K562 (cell line): Measurements from ENCODE around the gene RPL28. TPM values are rescaled to one million over a fixed set of nuclear protein-coding genes. Genes with fewer than 3 reads are reported as not detected.

Experiments used
- CEBPG ChIP-seq, 3 experiments: fragments of 200-800 bp in 1 of 3; sonication (Bioruptor generic) in 1 of 3; sonication (generic) in 1 of 3; formaldehyde crosslinking in 1 of 3; IDR thresholded peaks in 2 of 3; conservative IDR thresholded peaks in 1 of 3; 2 replicates each; pipeline versions ENCODE4 v1.6.1 to v1.8.0; 2016 to 2022; ENCODE audit warnings: missing compliant biosample characterization in 2 of 3, missing genetic modification characterization in 2 of 3, mild to moderate bottlenecking in 1 of 3, missing genetic modification reagents in 1 of 3
- HDAC2 ChIP-seq: fragments of 450-650 bp; IDR thresholded peaks from 2 replicates; pipeline ENCODE4 v1.6.1; 2016; ENCODE audit warnings: mild to moderate bottlenecking
- HNRNPK ChIP-seq: fragments of 200-400 bp; formaldehyde crosslinking; IDR thresholded peaks from one replicate; pipeline ENCODE4 v1.6.1; 2018; ENCODE audit warnings: mild to moderate bottlenecking, low read depth, low read length; ENCODE audit not compliant: poor library complexity, severe bottlenecking
- NCOR1 ChIP-seq: fragments of 450-650 bp; IDR thresholded peaks from 2 replicates; pipeline ENCODE4 v1.6.1; 2016; ENCODE audit warnings: mild to moderate bottlenecking, moderate library complexity
- NFXL1 ChIP-seq: fragments of 450-650 bp; formaldehyde crosslinking; IDR thresholded peaks from 2 replicates; pipeline ENCODE4 v1.4.0; 2021; ENCODE audit warnings: mild to moderate bottlenecking
- TCF3 ChIP-seq: sonication (generic); formaldehyde crosslinking; IDR thresholded peaks from 2 replicates; pipeline ENCODE4 v1.4.0; 2020; ENCODE audit warnings: mild to moderate bottlenecking, missing genetic modification reagents
- TRIM28 ChIP-seq: fragments of 450-650 bp; IDR thresholded peaks from 2 replicates; pipeline ENCODE4 v1.6.1; 2017
- TSC22D4 ChIP-seq: fragments of 450-650 bp; IDR thresholded peaks from 2 replicates; pipeline ENCODE4 v1.6.1; 2016; ENCODE audit warnings: missing genetic modification characterization, missing biosample characterization, control low read depth
- WHSC1 ChIP-seq: IDR thresholded peaks from one replicate; pipeline ENCODE4 v1.6.1; 2012; ENCODE audit warnings: low read length, control low read depth, inconsistent platforms
- ZNF778 ChIP-seq: fragments of 450-650 bp; formaldehyde crosslinking; IDR thresholded peaks from 2 replicates; pipeline ENCODE4 v1.4.0; 2020; ENCODE audit warnings: mild to moderate bottlenecking, moderate library complexity
- polyA plus RNA-seq, 8 experiments: library from polyadenylated mRNA; depleted of rRNA in 4 of 8; stranded (reverse) in 5 of 8; unstranded in 3 of 8; fragments of >200 nt; fragmentation: Nextera tagmentation in 2 of 8; fragmentation: Illumina TruSeq in 1 of 8; extraction: Ambion mirVana in 2 of 8; extraction: Trizol in 1 of 8; gene quantifications; 2 replicates each; pipeline versions ENCODE4 v1.2.1 to v1.2.3, GENCODE V29; 2011 to 2014; ENCODE audit warnings: inconsistent platforms in 1 of 8, missing spikeins in 1 of 8
- total RNA-seq, 7 experiments: library from RNA; depleted of rRNA in 6 of 7; stranded (reverse); fragments of >200 nt in 6 of 7; fragmentation: Illumina TruSeq in 2 of 7; extraction: Trizol in 2 of 7; gene quantifications; 2 replicates each; pipeline versions ENCODE4 v1.2.1 to v1.2.3, GENCODE V29; 2011 to 2021; ENCODE audit warnings: low replicate concordance in 1 of 7
- TF ChIP-seq, protein P1 (sequence below): fragments of 200-400 bp; formaldehyde crosslinking; IDR thresholded peaks from 2 replicates; pipeline ENCODE4 v1.6.1; 2017; ENCODE audit warnings: mild to moderate bottlenecking, low read depth, low read length, moderate library complexity
- TF ChIP-seq, protein P2 (sequence below): fragments of 250-450 bp; sonication (Bioruptor Pico); IDR thresholded peaks from 2 replicates; pipeline ENCODE4 v1.5.0; 2021
- TF ChIP-seq, protein P3 (sequence below): fragments of 450-650 bp; formaldehyde crosslinking; IDR thresholded peaks from 2 replicates; pipeline ENCODE4 v1.4.0; 2022; ENCODE audit warnings: missing genetic modification characterization
- TF ChIP-seq, protein P4 (sequence below): fragments of 450-650 bp; IDR thresholded peaks from 2 replicates; pipeline ENCODE4 v1.6.1; 2017; ENCODE audit warnings: mild to moderate bottlenecking, moderate library complexity
- TF ChIP-seq, protein P5 (sequence below): fragments of 450-650 bp; conservative IDR thresholded peaks from 2 replicates; pipeline ENCODE4 v1.6.1; 2016; ENCODE audit warnings: missing genetic modification characterization, low read depth, mild to moderate bottlenecking, missing compliant biosample characterization, moderate library complexity
- TF ChIP-seq, protein P6 (sequence below): fragments of 250-450 bp; sonication (Bioruptor Pico); IDR thresholded peaks from 2 replicates; pipeline ENCODE4 v1.8.0; 2021; ENCODE audit warnings: mild to moderate bottlenecking, moderate library complexity

Gene RPL28
- total and polyA plus RNA-seq, 9 of the 15 experiments (the other 6 are each of a cell fraction or from before 2014, with no cell fraction given), result 124 to 3,106 (median 622) TPM

DNA sequence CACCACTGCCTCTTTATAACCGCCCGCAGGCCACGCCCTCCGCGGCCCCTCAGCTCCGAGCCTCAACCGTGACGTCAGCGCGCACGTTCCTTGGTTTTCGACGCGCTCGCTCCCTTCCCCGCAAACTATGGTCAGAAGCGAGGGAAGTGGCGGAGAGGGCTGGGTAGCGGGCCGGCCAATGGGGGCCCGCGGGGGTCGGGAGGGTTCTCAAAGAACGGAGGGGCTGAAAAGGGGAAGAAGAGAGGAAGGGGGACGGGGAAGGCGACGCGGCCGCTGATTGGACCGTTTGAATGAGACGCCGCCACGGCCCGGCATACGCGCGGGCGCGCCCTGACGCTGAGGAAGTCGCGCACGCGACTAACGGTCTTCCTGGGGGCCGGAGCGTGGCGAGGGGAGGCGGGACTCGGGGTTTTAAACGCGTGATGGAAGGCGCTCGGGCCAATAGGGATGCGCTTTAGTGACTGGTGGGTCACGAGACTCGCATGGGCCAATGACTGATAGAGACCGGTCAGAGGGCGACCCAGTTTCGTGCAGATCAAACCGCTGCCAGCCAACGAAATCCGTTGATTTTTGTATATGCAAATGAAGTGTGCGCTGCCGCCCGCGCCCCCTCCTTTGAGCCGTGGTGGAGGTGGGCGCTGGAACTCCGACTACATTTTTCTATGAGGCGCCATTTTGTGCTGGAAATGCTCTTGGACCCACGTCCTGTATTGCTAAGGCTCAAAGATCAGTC lies 22.2 kb downstream of the RPL28 start (continued):
- TF ChIP-seq, protein P1, sequence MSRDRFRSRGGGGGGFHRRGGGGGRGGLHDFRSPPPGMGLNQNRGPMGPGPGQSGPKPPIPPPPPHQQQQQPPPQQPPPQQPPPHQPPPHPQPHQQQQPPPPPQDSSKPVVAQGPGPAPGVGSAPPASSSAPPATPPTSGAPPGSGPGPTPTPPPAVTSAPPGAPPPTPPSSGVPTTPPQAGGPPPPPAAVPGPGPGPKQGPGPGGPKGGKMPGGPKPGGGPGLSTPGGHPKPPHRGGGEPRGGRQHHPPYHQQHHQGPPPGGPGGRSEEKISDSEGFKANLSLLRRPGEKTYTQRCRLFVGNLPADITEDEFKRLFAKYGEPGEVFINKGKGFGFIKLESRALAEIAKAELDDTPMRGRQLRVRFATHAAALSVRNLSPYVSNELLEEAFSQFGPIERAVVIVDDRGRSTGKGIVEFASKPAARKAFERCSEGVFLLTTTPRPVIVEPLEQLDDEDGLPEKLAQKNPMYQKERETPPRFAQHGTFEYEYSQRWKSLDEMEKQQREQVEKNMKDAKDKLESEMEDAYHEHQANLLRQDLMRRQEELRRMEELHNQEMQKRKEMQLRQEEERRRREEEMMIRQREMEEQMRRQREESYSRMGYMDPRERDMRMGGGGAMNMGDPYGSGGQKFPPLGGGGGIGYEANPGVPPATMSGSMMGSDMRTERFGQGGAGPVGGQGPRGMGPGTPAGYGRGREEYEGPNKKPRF, result no peak
- TF ChIP-seq HNRNPK (no peak), HDAC2 (no peak), TCF3 (no peak), CEBPG (CRISPR knock-in tag; IDR thresholded peaks at IDR 0.05) (no peak), CEBPG (tag; conservative IDR thresholded peaks at IDR 0.05 in 1 of 2, IDR thresholded peaks at IDR 0.05 in 1 of 2) (no peak), NFXL1 (0 out of 2 replicates have a peak, but pooled peaks have one; percentile 39), ZNF778 (CRISPR knock-in tag) (no peak), TSC22D4 (no peak), TRIM28 (no peak), NCOR1 (peak; percentile 52; the same call in 1 of the 2 replicates), WHSC1 (no peak)
- TF ChIP-seq, protein P2, sequence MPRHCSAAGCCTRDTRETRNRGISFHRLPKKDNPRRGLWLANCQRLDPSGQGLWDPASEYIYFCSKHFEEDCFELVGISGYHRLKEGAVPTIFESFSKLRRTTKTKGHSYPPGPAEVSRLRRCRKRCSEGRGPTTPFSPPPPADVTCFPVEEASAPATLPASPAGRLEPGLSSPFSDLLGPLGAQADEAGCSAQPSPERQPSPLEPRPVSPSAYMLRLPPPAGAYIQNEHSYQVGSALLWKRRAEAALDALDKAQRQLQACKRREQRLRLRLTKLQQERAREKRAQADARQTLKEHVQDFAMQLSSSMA (CRISPR knock-in tag), result no peak
- TF ChIP-seq, protein P3, sequence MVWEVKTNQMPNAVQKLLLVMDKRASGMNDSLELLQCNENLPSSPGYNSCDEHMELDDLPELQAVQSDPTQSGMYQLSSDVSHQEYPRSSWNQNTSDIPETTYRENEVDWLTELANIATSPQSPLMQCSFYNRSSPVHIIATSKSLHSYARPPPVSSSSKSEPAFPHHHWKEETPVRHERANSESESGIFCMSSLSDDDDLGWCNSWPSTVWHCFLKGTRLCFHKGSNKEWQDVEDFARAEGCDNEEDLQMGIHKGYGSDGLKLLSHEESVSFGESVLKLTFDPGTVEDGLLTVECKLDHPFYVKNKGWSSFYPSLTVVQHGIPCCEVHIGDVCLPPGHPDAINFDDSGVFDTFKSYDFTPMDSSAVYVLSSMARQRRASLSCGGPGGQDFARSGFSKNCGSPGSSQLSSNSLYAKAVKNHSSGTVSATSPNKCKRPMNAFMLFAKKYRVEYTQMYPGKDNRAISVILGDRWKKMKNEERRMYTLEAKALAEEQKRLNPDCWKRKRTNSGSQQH (CRISPR knock-in tag), result peak; percentile 81; the same call in 1 of the 2 replicates
- TF ChIP-seq, protein P4, sequence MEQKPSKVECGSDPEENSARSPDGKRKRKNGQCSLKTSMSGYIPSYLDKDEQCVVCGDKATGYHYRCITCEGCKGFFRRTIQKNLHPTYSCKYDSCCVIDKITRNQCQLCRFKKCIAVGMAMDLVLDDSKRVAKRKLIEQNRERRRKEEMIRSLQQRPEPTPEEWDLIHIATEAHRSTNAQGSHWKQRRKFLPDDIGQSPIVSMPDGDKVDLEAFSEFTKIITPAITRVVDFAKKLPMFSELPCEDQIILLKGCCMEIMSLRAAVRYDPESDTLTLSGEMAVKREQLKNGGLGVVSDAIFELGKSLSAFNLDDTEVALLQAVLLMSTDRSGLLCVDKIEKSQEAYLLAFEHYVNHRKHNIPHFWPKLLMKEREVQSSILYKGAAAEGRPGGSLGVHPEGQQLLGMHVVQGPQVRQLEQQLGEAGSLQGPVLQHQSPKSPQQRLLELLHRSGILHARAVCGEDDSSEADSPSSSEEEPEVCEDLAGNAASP, result no peak
- TF ChIP-seq, protein P5, sequence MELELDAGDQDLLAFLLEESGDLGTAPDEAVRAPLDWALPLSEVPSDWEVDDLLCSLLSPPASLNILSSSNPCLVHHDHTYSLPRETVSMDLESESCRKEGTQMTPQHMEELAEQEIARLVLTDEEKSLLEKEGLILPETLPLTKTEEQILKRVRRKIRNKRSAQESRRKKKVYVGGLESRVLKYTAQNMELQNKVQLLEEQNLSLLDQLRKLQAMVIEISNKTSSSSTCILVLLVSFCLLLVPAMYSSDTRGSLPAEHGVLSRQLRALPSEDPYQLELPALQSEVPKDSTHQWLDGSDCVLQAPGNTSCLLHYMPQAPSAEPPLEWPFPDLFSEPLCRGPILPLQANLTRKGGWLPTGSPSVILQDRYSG (tag), result 0 out of 2 replicates have a peak, but pooled peaks have one; percentile 29
- TF ChIP-seq, protein P6, sequence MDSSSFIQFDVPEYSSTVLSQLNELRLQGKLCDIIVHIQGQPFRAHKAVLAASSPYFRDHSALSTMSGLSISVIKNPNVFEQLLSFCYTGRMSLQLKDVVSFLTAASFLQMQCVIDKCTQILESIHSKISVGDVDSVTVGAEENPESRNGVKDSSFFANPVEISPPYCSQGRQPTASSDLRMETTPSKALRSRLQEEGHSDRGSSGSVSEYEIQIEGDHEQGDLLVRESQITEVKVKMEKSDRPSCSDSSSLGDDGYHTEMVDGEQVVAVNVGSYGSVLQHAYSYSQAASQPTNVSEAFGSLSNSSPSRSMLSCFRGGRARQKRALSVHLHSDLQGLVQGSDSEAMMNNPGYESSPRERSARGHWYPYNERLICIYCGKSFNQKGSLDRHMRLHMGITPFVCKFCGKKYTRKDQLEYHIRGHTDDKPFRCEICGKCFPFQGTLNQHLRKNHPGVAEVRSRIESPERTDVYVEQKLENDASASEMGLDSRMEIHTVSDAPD, result no peak
